K562 (cell line): ENCODE data around the gene ADNP.

Source experiments
- CBX2 ChIP-seq: fragments of 200-600 bp; sonication (generic); IDR thresholded peaks from one replicate; pipeline ENCODE4 v1.6.1; 2012; ENCODE audit warnings: mild to moderate bottlenecking, low read length, inconsistent platforms; ENCODE audit not compliant: insufficient read depth, poor library complexity, severe bottlenecking
- DPF2 ChIP-seq: fragments of 450-650 bp; IDR thresholded peaks from 2 replicates; pipeline ENCODE4 v1.6.1; 2016
- FOXK2 ChIP-seq, 2 experiments: fragments of 450-650 bp; IDR thresholded peaks in 1 of 2; conservative IDR thresholded peaks in 1 of 2; 2 replicates each; pipeline ENCODE4 v1.6.1; 2016; ENCODE audit warnings: low read depth in 2 of 2, mild to moderate bottlenecking in 1 of 2
- GMEB1 ChIP-seq: fragments of 250-450 bp; sonication (Bioruptor Pico); IDR thresholded peaks from 2 replicates; pipeline ENCODE4 v1.4.0; 2020; ENCODE audit warnings: mild to moderate bottlenecking
- PHF8 ChIP-seq: fragments of 200-600 bp; sonication (generic); IDR thresholded peaks from 2 replicates; pipeline ENCODE4 v1.6.1; 2012; ENCODE audit warnings: mixed run types, mild to moderate bottlenecking, inconsistent platforms, low read length, moderate library complexity, borderline replicate concordance
- ZBTB33 ChIP-seq: sonication (generic); formaldehyde crosslinking; IDR thresholded peaks from 2 replicates; pipeline ENCODE4 v1.8.1; 2023; ENCODE audit warnings: mild to moderate bottlenecking, missing genetic modification reagents
- ZNF146 ChIP-seq: IDR thresholded peaks from one replicate; pipeline ENCODE4 v1.6.1; 2018; ENCODE audit warnings: missing compliant biosample characterization; ENCODE audit not compliant: unreplicated experiment
- ZNF318 ChIP-seq, 2 experiments: fragments of 450-650 bp; IDR thresholded peaks; 2 replicates each; pipeline ENCODE4 v1.6.1; 2016; ENCODE audit warnings: mild to moderate bottlenecking in 2 of 2, borderline replicate concordance in 1 of 2, low read depth in 1 of 2, moderate library complexity in 1 of 2
- ZNF644 ChIP-seq: fragments of 200-800 bp; sonication (Bioruptor generic); IDR thresholded peaks from 2 replicates; pipeline ENCODE4 v1.6.1; 2016; ENCODE audit warnings: low read depth, missing genetic modification characterization, missing compliant biosample characterization

DNA sequence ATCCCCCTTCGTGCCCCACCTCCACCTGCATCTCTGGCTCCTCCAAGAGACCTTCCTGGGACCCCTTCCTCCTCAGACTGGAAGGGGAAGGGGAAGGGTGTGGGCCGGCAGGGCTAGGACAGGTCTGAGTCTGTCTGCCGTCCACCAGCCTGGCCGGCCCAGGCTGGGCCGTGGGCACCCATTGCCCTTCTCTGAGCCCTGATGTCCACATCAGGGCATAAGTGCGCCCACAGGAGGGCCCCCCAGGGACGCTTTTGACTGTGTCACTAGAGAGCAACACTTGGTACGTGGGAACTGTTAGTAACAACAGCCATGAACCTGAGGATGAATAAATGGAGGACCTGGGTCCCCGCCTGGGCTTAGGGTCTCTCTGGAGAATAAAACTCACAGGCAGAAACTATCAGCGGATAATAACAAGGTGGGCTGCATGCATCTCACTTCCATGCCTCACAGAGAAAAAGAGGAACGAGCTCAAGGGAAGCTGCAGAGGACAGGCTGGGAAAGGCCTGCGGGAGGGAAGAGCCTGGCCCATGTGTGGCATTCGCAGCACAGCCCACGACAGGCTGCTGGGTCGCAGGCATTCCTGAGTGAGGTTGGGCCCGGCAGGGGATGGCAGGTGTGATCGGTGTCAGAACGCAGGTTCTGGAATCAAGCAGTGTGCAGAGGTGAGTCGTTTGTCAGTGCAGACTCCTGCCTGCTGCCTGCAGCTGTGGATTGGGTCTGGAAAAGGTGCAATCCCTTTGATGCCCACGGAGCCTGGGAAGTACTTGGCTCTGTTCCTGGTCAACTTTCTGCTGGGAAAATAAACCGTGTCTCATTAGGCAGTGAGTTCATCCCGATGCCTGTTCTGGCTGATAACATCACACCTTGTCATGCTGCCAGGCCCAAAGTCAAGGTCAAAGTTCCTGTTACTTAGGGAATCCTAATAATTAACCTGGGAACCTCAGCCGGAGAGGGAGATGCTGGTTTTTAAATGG is 75.5 kb downstream of the ADNP start:
- TF ChIP-seq CBX2 (no peak), ZNF318 (IDR thresholded peaks at IDR 0.05; ENCODE audit: borderline replicate concordance in 1 of 2, low read depth in 1 of 2) (no peak), ZNF644 (tag) (no peak), GMEB1 (CRISPR knock-in tag) (no peak), DPF2 (no peak), PHF8 (no peak), ZNF146 (no peak), FOXK2 (conservative IDR thresholded peaks at IDR 0.05 in 1 of 2, IDR thresholded peaks at IDR 0.05 in 1 of 2; ENCODE audit: low read depth in 2 of 2) (no peak), ZBTB33 (CRISPR knock-in tag) (no peak)
